ENCODE measurements around the gene CA4.
"Not testable (repeated sequence)": the region's sequence is repeated elsewhere in the genome, so short reads cannot be mapped to it uniquely, and the experiment has no call there.

Gene CA4

DNA sequence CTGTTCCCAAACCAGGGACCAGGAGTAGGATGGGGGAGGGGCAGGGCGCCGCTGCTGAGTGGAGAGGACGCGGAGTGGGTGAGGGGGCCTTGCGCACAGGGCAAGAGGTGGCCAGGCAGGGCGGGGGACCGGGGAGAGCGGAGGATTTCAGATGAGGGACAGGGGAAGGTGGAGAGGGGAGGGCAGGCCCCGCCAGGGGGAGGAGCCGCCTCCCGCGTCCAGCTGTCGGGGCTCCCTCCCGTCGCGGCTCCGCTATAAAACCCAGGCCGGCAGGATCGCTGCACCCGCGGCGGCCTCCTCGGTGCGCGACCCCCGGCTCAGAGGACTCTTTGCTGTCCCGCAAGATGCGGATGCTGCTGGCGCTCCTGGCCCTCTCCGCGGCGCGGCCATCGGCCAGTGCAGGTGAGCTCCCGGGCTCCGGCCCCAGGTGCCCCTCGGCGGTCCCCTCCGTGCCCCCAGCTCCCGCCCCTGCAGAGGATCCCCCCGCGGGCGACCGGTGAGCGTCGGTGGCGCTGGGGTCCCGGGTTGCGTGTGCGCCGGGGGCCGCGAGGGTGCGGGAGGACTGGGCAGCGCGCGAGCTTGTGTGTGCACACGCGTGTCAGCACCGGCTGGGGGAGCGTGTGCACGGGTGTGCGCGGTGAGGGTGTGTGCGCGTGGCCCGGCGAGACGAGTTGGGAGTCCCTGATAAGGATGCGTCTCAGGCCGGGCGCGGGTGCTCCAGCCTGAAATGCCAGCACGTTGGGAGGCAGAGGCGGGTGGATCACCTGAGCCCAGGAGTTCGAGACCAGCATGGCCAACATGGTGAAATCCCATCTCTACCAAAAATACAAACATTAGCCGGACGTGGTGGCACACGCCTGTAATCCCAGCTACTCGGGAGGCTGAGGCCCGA, at the start of gene CA4:
Gene CA4, plus strand, starts transcription at position 283 of the 892 bp plus-strand sequence. Its CDS starts 62 bp downstream, at position 345.
- DNase-seq: no peak

DNA sequence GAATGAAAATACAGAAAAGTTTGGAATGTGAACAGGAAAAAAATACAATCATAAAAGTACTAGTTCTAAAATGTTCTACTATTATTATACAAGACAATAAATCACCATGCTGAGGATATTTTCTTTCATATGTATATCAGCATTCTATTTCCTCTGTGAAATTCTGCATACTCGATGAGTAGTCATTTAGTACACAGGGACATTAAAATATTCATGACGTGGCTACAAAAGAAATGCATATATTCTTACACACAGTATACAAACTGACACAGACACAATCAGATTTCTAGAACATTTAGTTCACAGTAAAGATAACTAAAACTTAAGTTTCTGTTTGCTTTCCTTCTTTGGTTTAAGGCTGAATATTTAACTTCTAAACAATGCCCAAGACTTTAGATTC, 49.2 kb upstream of the CA4 start:
- DNase-seq: not testable (repeated sequence)

- DNase-seq: not testable (repeated sequence)
Observed at GRCh38 chr17:60102015-60102631, 47.6 kb upstream of the CA4 start.

GRCh38 chr17:60102632-60103096, 47.1 kb upstream of the CA4 start:
- no peak for DNase-seq

DNA sequence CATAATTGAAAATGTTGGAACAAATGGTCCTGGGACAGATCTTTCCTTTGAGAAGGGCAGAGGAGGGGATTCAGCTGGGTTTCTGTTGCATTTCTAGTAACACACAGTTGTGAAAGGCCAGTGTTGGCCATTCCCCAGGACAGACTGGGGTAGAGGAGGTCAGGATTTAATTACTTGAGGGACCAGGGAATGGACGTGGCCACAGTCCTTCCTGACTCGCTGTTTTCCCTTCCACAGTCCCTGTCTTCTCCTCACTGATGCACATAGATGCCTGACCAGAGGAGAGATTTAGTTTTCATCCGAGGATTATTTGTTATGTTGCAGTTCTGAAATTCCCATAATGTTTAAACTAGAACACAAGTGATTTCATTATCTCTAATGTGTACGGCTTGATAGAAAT, 45.8 kb upstream of the CA4 start:
- no peak for DNase-seq

DNA sequence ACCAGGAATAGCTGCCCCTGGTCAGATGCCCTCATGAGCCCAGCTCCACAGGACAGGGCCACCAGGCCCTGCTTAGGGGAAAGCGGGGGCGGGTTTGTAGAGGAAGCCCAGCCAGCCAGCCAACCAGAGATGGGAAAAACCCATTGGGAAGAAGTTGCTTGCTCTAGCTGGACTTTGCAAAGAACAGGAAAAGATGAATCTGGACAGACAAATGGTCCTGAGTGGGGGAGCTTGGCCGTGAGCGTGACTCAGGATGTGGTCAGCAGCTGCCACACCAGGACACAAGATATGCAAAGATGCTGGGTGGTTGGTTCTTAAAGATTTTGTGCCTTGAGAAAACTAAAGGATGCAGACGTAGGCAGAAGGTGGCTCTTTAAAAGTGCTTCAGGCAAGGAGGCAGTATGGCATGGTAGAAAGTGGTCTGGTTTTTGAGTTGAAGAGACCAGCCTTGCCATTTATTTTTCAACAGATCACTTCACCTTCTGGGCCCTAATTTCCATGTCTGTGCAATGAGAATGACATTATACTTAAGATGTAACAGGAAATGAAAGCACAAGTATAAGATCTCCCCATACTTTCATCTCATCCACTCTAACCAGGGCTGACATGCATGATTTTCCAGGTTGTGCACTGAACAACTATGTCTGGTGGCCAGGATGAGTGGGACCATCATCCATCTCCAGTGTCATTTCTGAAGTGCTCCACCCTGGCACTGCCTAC, 43.3 kb upstream of the CA4 start:
- no peak for DNase-seq

- DNase-seq: no peak
Observed at GRCh38 chr17:60107526-60108257, 42.1 kb upstream of the CA4 start.

GRCh38 chr17:60108309-60108708, 41.5 kb upstream of the CA4 start:
- not testable (repeated sequence) for DNase-seq

DNA sequence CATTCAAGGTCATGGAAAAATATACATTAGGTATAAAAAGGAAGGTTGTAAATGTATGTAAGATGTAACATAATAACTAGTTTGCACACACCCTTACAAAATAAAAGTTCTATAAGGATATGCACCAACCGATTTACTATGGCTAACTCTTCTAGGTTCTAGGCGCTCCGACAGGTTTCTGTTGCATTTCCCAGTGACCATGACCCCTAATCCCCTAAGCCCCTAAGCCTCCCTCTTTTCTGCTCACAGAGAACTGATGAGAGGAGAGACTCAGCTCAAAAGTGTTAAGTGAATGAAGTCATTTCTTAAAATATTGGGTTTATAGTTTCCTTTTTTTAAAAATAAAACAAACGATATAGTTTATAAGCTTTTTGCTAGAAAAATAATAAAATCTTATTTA, 41.1 kb upstream of the CA4 start:
- DNase-seq: no peak

DNA sequence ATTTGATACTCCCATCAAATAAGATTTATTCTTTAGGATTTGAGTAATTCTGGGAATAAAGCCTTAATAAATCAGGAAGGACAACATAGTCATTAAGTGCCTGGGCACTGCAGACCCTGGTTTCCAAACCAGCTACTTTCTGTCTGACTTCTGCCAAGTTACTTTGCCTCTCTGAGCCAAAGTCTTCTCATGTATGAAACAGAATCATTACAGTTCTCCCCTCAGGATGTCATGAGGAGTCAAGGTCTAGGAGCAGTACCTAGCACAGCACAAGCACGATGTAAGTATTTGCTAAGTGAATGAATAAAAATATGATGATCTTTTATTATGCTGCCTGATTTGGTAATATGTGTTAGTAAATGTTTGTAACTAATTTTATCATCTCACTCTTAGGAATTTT, 40.6 kb upstream of the CA4 start:
- no peak for DNase-seq

- no peak for DNase-seq
Observed at GRCh38 chr17:60110586-60110985, 39.2 kb upstream of the CA4 start.

DNA sequence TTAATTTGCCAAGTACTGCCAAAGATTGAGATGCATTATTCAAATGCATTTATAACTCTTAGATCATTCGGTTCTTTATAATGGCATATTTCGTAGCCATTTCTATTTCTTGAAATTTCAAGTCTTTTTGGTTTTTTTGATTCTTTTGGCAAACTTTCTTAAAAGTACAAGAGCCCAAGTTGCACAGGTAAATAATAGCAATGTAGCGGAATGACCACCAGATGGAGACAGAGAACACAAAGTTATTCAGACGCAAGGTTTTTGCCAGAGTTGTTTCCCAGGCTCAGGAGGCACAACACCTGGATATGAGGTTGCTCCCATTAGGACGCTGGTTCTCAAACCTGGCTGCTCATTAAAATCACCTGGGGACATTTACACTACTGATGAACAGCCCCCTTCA, 38.1 kb upstream of the CA4 start:
- not testable (repeated sequence) for DNase-seq

GRCh38 chr17:60115364-60115763, 34.4 kb upstream of the CA4 start:
- DNase-seq: not testable (repeated sequence)

GRCh38 chr17:60116196-60116595, 33.6 kb upstream of the CA4 start:
- DNase-seq: not testable (repeated sequence)

GRCh38 chr17:60119162-60119561, 30.6 kb upstream of the CA4 start:
- DNase-seq: not testable (repeated sequence)

DNA sequence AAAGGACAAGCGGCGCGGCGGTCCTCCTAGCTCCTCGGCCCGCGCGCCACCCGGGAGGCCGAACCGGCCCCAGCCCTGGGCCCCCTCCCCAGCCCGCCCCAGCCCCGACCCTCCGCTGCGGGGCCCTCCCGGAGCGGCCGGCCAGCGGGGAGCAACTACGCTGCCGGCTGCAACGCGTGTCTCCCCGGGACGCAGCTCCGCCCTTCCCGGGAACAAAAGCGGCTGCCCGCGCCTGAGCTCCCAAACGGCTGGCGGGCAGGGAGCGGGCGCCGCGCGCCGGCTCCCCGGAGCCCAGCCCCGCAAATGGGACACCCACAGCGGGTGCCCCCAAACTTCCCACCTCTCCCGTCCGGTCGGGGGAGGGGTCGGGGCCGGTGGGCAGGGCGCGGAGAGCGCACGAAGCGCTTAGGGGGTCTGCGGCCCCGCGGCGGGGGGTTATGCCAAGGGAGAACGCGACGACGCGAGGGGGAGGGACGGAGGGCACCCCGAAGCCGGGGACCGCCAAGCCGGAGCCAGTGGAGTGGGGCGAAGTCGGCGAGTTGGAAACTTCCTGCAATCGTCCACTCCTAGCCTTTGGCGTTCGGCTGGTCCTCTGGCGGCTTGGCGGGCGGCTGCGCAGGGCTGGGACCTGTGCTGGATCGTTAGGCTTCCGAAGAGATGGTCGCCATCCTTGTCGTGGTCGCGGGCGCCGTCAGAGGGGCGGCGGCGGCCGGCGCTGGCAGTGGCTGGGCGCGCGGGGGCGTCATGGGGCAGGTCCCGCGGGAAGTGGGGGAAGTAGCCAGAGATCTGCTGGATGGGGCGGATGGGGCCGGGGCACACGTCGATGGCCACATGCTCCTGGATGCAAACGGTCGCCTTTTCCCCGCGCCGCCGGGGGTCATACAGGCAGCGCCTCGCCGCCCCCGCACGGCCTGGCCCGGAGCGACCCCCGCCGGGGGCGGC, 29.7 kb upstream of the CA4 start:
- DNase-seq: not testable (repeated sequence)

GRCh38 chr17:60127068-60128064, 22.4 kb upstream of the CA4 start:
- DNase-seq: no peak

DNA sequence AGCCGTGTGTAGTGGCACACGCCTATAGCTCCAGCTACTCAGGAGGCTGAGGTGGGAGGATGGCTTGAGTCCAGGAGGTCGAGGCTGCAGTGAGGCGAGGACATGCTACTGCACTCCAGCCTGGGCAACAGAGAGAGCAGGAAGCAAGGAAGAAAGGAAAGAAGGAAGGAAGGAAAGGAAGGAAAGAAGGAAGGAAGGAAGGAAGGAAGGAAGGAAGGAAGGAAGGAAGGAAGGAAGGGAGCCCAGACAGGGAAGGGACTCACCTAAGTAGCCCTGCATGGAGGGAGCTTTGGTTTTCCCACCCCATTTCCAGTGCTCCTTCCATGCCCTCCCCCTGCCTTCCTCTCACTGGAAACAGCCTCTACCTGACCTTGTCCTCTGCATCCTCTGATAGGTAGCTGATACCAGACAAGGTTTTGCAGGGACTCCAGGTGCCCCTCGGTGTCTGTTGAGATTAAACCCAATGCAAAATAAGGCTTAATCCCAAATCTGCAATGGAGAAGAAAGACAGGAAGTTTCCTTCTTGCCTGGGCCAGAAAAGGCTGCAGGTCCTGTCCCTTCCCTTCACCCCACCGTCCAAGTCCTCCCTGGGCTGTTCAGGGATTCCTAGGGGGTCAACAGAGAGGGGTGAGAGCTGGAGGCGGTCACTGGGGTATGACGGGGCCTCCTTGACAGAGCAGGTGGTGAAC, 21.5 kb upstream of the CA4 start:
- DNase-seq: no peak

- no peak for DNase-seq
Observed at GRCh38 chr17:60129164-60129563, 20.6 kb upstream of the CA4 start.

- no peak for DNase-seq
Observed at GRCh38 chr17:60130466-60130865, 19.3 kb upstream of the CA4 start.

All from NCI-H1436 (cell line).